AG08395 (cell line): ENCODE measurements around the gene NEGR1.

Source experiments
- DNase-seq: peaks from one replicate; pipeline ENCODE4 v3.0.0; 2012; ENCODE audit warnings: mixed read lengths, low spot score

The NEGR1 gene

GRCh38 chr1:71625004-71625403, 657.3 kb downstream of the NEGR1 start:
- DNase-seq: no peak

GRCh38 chr1:71623888-71624287, 658.5 kb downstream of the NEGR1 start:
- DNase-seq: no peak

GRCh38 chr1:71621785-71622184, 660.6 kb downstream of the NEGR1 start:
- DNase-seq: peak; percentile 35

GRCh38 chr1:71618766-71619530, 663.4 kb downstream of the NEGR1 start:
- DNase-seq: no peak

- no peak for DNase-seq
Measured at GRCh38 chr1:71618191-71618590, 664.1 kb downstream of the NEGR1 start.

GRCh38 chr1:71610476-71610875, 671.9 kb downstream of the NEGR1 start:
- DNase-seq: no peak

- no peak for DNase-seq
Measured at GRCh38 chr1:71603044-71603776, 679.1 kb downstream of the NEGR1 start.

- DNase-seq: no peak
Measured at GRCh38 chr1:71600023-71600422, 682.3 kb downstream of the NEGR1 start.

GRCh38 chr1:71599306-71599705, 683.0 kb downstream of the NEGR1 start:
- DNase-seq: no peak

GRCh38 chr1:71593523-71593922, 688.8 kb downstream of the NEGR1 start:
- peak; percentile 7 for DNase-seq

- DNase-seq: no peak
Measured at GRCh38 chr1:71592646-71593274, 689.6 kb downstream of the NEGR1 start.

- DNase-seq: no peak
Measured at GRCh38 chr1:71589005-71589404, 693.3 kb downstream of the NEGR1 start.

- DNase-seq: peak; percentile 22
Measured at GRCh38 chr1:71587961-71588360, 694.4 kb downstream of the NEGR1 start.

GRCh38 chr1:71586030-71586429, 696.3 kb downstream of the NEGR1 start:
- DNase-seq: no peak

- DNase-seq: no peak
Measured at GRCh38 chr1:71583756-71584155, 698.6 kb downstream of the NEGR1 start.

- DNase-seq: no peak
Measured at GRCh38 chr1:71582673-71583072, 699.7 kb downstream of the NEGR1 start.

GRCh38 chr1:71577451-71578131, 704.7 kb downstream of the NEGR1 start:
- no peak for DNase-seq

- DNase-seq: no peak
Measured at GRCh38 chr1:71572038-71572437, 710.3 kb downstream of the NEGR1 start.

GRCh38 chr1:71566413-71566812, 715.9 kb downstream of the NEGR1 start:
- DNase-seq: no peak

GRCh38 chr1:71565831-71566230, 716.5 kb downstream of the NEGR1 start:
- DNase-seq: no peak

GRCh38 chr1:71565262-71565661, 717.1 kb downstream of the NEGR1 start:
- no peak for DNase-seq

- DNase-seq: no peak
Measured at GRCh38 chr1:71562298-71562697, 720.0 kb downstream of the NEGR1 start.
